ENCODE data around the gene CD81.

The CD81 gene

GRCh38 chr11:2382936-2383851, 6.1 kb downstream of the CD81 start:
- TF ChIP-seq EZH2phosphoT487 (IDR thresholded peaks at IDR 0.05; ENCODE audit: low read depth) (no peak), CTCF (IDR thresholded peaks at IDR 0.05; ENCODE audit: low read depth, low read length) (no peak)
- Histone ChIP-seq H3K4me1 (ENCODE audit: low read length) (peaks cover 29% of the 10 kb centered on the region), H3K4me2 (ENCODE audit: low read length) (no peak overlapping the region), H3K27ac (ENCODE audit: low read length) (no peak overlapping the region), H3K27me3 (ENCODE audit: low read depth, low read length) (no peaks in the 10 kb centered on the region), H3K9ac (ENCODE audit: low read length) (no peak overlapping the region), H3K36me3 (replicated peaks; ENCODE audit: low read depth, low read length) (peaks cover 5% of the 10 kb centered on the region), H3K4me3 (ENCODE audit: low read length) (no peak overlapping the region), H2AFZ (ENCODE audit: low read depth, low read length) (no peak overlapping the region), H4K20me1 (ENCODE audit: insufficient read depth, low read length) (peaks cover 98% of the 10 kb centered on the region), H3K9me3 (ENCODE audit: insufficient read depth, low read length) (no peaks in the 10 kb centered on the region), H3K79me2 (ENCODE audit: low read length) (peaks cover 97% of the 10 kb centered on the region)

DNA sequence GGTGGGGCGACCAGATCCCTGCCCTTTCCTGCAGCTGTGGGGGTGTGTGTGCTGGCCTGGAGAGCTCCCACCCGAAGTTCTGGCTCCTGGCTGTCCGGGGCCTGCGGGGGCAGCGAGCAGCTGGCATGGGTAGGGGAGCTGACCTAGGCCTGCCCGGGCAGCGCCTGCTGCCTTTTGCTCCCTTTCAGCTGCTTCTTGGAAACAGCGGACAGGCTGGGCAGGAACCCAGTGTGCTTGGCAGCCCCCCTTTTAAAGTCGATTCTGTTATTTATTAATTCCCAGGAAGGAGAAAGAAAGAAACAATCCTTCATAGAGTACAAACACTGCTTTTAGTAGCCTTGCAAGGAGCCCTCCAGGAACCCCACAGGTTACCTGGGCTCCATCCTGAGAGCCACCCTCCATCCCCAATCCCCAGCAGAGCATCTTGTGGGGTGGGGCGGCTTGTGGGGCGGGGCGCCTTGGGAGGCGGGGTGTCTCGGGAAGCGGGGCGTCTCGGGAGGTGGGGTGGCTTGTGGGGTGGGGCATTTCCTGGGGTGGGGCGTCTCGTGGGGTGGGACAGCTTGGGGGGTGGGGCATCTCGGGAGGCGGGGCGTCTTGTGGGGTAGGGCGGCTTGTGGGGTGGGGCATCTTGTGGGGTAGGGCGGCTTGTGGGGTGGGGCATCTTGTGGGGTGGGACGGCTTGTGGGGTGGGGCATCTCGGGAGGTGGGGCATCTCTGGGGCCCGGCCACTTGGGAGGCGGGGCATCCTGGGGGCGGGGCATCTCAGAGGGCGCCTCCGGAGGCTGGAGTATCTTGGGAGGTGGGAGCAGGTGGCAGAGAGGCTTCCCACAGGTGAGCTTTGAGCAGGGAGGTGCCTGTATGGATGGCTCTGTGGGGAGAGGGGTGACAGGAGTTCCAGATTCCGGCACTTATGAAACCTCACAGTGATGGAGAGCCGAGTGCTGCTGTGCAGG, 7.0 kb downstream of the CD81 start:
- Histone ChIP-seq H3K4me3 (ENCODE audit: low read length) (no peak overlapping the region), H3K79me2 (ENCODE audit: low read length) (peaks cover 97% of the 10 kb centered on the region), H2AFZ (ENCODE audit: low read depth, low read length) (no peak overlapping the region), H3K4me2 (ENCODE audit: low read length) (0 out of 2 replicates have a peak overlapping the region, but pooled peaks have one; percentile 4), H4K20me1 (ENCODE audit: insufficient read depth, low read length) (peaks cover 98% of the 10 kb centered on the region), H3K9ac (ENCODE audit: low read length) (no peak overlapping the region), H3K27ac (ENCODE audit: low read length) (no peak overlapping the region), H3K27me3 (ENCODE audit: low read depth, low read length) (no peaks in the 10 kb centered on the region), H3K36me3 (replicated peaks; ENCODE audit: low read depth, low read length) (peaks cover 5% of the 10 kb centered on the region), H3K9me3 (ENCODE audit: insufficient read depth, low read length) (no peaks in the 10 kb centered on the region), H3K4me1 (ENCODE audit: low read length) (peaks cover 20% of the 10 kb centered on the region; the same call in 1 of the 2 replicates)
- TF ChIP-seq CTCF (IDR thresholded peaks at IDR 0.05; ENCODE audit: low read depth, low read length) (no peak), EZH2phosphoT487 (IDR thresholded peaks at IDR 0.05; ENCODE audit: low read depth) (no peak)

DNA sequence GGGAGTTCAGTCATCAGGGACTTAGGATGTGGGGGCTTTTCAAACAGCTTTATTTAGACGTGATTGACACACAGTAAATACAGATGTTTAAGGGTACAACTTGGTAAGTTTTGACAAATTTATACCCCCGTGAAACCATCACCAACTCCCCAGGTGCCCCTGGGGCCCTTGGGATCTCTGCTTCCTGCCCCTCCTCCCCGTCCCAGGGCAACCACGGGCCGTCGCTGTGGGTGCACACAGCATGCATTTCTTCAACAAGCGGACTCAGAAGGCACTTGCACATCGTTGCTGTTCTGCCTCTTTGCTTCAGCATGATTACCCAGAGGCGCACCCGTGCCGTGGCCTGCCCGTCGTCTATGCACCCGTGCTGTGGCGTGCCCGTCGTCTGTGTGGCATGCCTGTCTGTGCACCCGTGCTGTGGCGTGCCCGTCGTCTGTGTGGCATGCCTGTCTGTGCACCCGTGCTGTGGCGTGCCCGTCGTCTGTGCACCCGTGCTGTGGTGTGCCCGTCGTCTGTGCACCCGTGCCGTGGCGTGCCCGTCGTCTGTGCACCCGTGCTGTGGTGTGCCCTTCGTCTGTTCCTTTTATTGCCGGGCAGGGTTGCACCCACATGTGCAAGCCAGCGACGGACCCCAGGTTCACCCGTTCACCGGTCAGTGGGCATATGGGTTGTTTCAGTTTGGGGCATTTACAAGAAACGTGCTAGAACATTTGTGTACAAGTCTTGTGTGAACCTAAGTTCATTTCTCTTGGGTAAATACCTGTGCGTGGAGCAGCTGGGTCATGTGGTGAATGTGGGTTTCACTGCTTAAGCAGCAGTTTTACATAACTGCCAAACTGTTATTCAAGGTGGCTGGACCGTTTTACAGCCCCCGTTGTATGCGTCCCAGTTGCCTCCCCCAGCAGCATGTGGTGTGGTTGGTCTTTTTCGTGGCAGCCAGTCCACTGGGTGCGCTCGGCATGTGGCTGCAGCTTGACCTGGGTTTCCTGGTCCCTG, 8.3 kb downstream of the CD81 start:
- Histone ChIP-seq H3K9me3 (ENCODE audit: insufficient read depth, low read length) (no peaks in the 10 kb centered on the region), H3K4me1 (ENCODE audit: low read length) (peaks cover 20% of the 10 kb centered on the region; the same call in 1 of the 2 replicates), H3K4me3 (ENCODE audit: low read length) (no peak overlapping the region), H3K9ac (ENCODE audit: low read length) (no peak overlapping the region), H3K4me2 (ENCODE audit: low read length) (0 out of 2 replicates have a peak overlapping the region, but pooled peaks have one; percentile 4), H3K27ac (ENCODE audit: low read length) (no peak overlapping the region), H3K79me2 (ENCODE audit: low read length) (peaks cover 97% of the 10 kb centered on the region), H3K27me3 (ENCODE audit: low read depth, low read length) (no peaks in the 10 kb centered on the region), H3K36me3 (replicated peaks; ENCODE audit: low read depth, low read length) (peaks cover 4% of the 10 kb centered on the region), H2AFZ (ENCODE audit: low read depth, low read length) (no peak overlapping the region), H4K20me1 (ENCODE audit: insufficient read depth, low read length) (peaks cover 96% of the 10 kb centered on the region)
- TF ChIP-seq CTCF (IDR thresholded peaks at IDR 0.05; ENCODE audit: low read depth, low read length), result no peak
